COR-L47 (cell line): ENCODE data around the gene PAK5.

ENCODE experiments used
- DNase-seq: peaks from one replicate; lab custom pipeline; 2025; lab: John Stamatoyannopoulos, UW

PAK5 gene

GRCh38 chr20:9575836-9576235 is 263.0 kb downstream of the PAK5 start:
- no peak for DNase-seq

GRCh38 chr20:9574776-9575175 is 264.1 kb downstream of the PAK5 start:
- DNase-seq, result no peak

- DNase-seq, result no peak
Measured at GRCh38 chr20:9574181-9574580, 264.7 kb downstream of the PAK5 start.

GRCh38 chr20:9573335-9574151 is 265.3 kb downstream of the PAK5 start:
- no peak for DNase-seq

- no peak for DNase-seq
Measured at GRCh38 chr20:9572670-9573069, 266.2 kb downstream of the PAK5 start.

- DNase-seq, result no peak
Measured at GRCh38 chr20:9571783-9572182, 267.1 kb downstream of the PAK5 start.

GRCh38 chr20:9570612-9571011 is 268.3 kb downstream of the PAK5 start:
- no peak for DNase-seq

- no peak for DNase-seq
Measured at GRCh38 chr20:9566977-9567376, 271.9 kb downstream of the PAK5 start.

- DNase-seq, result no peak
Measured at GRCh38 chr20:9565910-9566550, 272.8 kb downstream of the PAK5 start.

- DNase-seq, result no peak
Measured at GRCh38 chr20:9557411-9557810, 281.5 kb downstream of the PAK5 start.

GRCh38 chr20:9555781-9556180 is 283.1 kb downstream of the PAK5 start:
- no peak for DNase-seq

- DNase-seq, result no peak
Measured at GRCh38 chr20:9551808-9552550, 286.9 kb downstream of the PAK5 start.

- DNase-seq, result peak; percentile 21
Measured at GRCh38 chr20:9550871-9551270, 288.0 kb downstream of the PAK5 start.

GRCh38 chr20:9550283-9550682 is 288.6 kb downstream of the PAK5 start:
- DNase-seq, result no peak

- no peak for DNase-seq
Measured at GRCh38 chr20:9543214-9543613, 295.7 kb downstream of the PAK5 start.

- no peak for DNase-seq
Measured at GRCh38 chr20:9535449-9535848, 303.4 kb downstream of the PAK5 start.

- DNase-seq, result no peak
Measured at GRCh38 chr20:9534025-9534424, 304.9 kb downstream of the PAK5 start.

- peak; percentile 81 for DNase-seq
Measured at GRCh38 chr20:9532069-9532838, 306.6 kb downstream of the PAK5 start.

- no peak for DNase-seq
Measured at GRCh38 chr20:9531581-9531980, 307.3 kb downstream of the PAK5 start.

- DNase-seq, result no peak
Measured at GRCh38 chr20:9523636-9524035, 315.2 kb downstream of the PAK5 start.

- DNase-seq, result no peak
Measured at GRCh38 chr20:9520086-9520485, 318.8 kb downstream of the PAK5 start.

GRCh38 chr20:9518576-9519175 is 320.2 kb downstream of the PAK5 start:
- DNase-seq, result peak; percentile 11
